GM12872 (cell line): ENCODE results near the gene C7orf57.

Experiments
- TF ChIP-seq, protein P1 (sequence below): IDR thresholded peaks from 3 replicates; pipeline ENCODE4 v1.5.1; 2011; ENCODE audit warnings: low read depth, mild to moderate bottlenecking, low read length, moderate library complexity; ENCODE audit not compliant: insufficient read depth

Gene C7orf57

DNA sequence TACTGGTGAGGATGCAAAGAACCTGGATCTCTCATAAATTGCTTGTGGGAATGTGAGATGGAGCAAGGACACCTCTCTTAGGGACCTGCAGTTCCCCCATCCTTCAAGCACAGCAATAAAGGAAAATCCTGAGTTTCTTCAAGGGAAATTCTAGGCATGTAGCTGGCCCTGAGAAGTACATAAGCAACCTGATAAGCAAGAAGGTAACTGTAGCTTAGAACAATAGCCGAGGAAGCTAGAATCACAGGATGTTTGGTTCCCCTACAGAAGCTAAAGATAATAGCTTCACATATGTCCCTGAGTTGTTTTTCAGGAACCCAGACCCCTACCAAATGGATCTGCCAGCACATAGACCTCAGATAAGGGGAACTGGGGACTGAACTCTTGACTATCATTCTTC, 42.1 kb downstream of the C7orf57 start:
- TF ChIP-seq, protein P1, sequence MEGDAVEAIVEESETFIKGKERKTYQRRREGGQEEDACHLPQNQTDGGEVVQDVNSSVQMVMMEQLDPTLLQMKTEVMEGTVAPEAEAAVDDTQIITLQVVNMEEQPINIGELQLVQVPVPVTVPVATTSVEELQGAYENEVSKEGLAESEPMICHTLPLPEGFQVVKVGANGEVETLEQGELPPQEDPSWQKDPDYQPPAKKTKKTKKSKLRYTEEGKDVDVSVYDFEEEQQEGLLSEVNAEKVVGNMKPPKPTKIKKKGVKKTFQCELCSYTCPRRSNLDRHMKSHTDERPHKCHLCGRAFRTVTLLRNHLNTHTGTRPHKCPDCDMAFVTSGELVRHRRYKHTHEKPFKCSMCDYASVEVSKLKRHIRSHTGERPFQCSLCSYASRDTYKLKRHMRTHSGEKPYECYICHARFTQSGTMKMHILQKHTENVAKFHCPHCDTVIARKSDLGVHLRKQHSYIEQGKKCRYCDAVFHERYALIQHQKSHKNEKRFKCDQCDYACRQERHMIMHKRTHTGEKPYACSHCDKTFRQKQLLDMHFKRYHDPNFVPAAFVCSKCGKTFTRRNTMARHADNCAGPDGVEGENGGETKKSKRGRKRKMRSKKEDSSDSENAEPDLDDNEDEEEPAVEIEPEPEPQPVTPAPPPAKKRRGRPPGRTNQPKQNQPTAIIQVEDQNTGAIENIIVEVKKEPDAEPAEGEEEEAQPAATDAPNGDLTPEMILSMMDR: no peak

- TF ChIP-seq, protein P1: no peak
These were observed 43.1 kb downstream of the C7orf57 start for GRCh38 chr7:48078470-48078869.

DNA sequence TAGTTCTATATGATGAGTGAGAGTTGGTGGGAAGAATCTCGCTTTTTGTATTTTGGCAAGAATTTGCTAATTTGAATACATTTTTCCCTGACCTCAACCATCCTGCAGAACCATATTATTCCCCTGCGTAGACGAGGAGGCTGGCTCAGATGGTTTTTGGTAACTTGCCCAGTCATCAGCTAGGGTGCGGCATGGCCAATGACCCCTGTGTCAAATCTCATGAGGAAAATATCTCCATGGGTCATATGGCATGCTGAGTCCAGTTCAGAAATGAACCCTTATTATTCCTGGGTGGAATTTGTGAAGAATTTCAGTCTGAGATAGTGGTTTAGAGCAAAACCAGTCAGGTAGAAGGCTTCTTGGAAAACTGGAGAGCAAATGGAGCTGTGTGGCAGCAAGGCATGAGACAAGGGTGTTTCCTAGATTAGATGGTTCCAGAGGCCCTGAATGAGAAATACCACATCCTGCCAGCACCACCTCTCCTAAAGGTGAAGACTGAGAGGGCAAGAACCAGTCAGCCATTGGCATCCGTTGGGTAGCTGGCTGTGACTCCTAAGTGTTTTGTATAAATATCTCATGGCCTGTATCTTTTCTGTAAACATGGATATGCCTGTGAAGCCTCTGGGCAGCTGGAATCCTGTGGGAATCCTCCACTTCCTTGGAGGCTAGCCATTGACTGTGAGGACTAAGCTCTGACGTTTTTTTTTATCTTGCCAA, 47.9 kb downstream of the C7orf57 start:
- TF ChIP-seq, protein P1: no peak

DNA sequence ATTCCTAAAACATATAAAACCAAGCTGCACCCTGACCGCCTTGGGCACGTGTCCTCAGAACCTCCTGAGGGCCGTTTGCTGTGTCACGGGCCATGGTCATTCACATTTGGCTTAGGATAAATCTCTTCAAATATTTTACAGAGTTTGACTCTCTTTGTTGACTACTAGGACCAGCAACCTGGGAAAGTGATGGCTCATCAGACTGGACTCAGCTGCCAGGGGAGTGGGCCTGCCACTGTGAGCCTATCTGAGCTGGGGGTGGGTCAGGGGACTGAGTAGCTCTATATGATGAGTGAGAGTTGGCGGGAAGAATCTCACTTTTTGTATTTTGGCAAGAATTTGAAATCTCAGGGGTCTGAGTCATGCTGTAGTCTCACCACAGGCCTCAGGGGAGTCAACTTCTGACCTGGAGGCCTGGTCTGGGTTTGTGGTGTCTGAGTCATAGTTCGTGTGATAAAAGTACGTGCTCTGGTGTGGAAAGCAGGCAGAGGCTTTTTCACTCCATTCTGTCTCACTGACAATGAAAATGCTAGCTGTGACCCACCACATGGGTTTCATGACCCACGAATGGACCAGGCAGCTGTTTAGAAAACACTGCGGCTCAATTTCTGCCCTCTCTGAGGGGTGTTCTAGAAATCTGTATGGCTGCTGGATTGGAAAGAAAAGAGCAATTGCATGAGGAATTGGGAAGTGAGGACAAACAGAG, 49.5 kb downstream of the C7orf57 start:
- TF ChIP-seq, protein P1: no peak

DNA sequence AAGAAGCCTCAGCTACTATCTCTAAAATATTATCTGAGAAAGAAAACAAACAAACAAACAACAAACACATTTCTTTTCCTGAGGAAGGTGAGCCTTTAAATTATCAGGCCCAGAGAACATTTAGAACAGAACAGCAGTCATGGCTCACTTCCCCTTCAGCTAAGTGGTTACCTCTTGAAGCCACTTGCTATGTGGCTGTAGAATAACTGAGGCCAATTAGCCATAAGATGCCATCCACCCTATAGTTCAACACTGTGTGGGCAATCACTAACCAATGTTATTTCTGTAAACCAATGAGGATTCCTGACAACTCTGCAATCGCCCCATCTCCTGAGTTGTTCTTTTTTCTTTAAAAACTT, 50.1 kb downstream of the C7orf57 start:
- TF ChIP-seq, protein P1: no peak

DNA sequence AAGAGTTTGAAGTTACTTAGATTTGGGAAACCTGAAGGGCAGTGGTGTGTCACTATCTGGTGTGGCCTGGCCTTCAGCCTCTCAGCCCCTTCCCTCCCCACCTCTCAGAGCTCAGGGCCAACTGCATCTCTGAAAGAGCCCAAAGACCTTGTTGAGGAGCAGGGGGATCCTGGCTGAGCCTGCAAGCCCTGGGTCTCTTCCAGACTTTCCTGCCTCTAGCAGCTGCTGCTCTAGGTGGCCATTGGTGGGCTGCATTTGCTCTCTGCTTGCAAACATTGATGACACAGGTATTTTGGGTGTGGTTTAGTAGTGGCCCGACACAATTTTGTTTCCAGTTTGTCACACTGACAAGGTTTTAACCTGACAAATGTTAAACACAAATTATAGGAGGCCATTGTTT, 50.6 kb downstream of the C7orf57 start:
- TF ChIP-seq, protein P1: no peak

DNA sequence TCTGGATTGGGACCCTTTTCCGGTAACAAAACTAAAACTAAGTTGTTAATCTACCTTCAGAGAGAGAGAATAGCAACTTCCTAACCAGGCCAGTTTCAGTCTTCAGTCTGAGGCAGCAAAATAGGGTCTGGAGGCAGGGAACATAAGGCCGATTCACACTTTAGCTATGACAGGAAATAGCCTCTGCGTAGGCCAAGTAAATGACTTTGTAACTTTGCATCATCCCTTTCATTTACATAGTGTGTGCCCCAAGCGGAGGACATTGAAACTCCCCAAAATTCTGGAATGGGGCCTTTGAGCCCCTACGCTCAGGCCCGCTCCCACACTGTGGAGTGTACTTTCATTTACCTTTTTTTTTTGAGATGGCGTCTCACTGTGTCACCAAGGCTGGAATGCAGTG, 52.0 kb downstream of the C7orf57 start:
- TF ChIP-seq, protein P1: no peak
